ENCODE data around the gene NPEPPS. TPM values are rescaled to one million over a fixed set of nuclear protein-coding genes. Genes with fewer than 3 reads are reported as not detected.

Gene NPEPPS
- total RNA-seq, 1 experiment from 2014 or later, result 139 TPM

GRCh38 chr17:47630614-47631013 is 99.7 kb downstream of the NPEPPS start:
- Mint-ChIP-seq H3K27me3 (ENCODE audit: insufficient read depth, unreplicated experiment) (no peaks in the 10 kb centered on the region), H3K36me3 (ENCODE audit: insufficient read depth, unreplicated experiment) (peaks cover 4% of the 10 kb centered on the region), H3K27ac (ENCODE audit: unreplicated experiment) (no peak overlapping the region), H3K9me3 (ENCODE audit: unreplicated experiment) (no peaks in the 10 kb centered on the region), H3K4me3 (ENCODE audit: unreplicated experiment) (no peak overlapping the region), H3K4me1 (ENCODE audit: low read depth, unreplicated experiment) (no peaks in the 10 kb centered on the region)
- no peaks in the 10 kb centered on the region for H3K27me3 ChIP-seq (replicated peaks; ENCODE audit: control insufficient read depth, insufficient read depth, low read length)
- no TSS peak for BruUV-seq (replicated peaks)
- CTCF ChIA-PET, result interaction anchor here (1.4 kb wide), 1 partner anchor 13 kb away, joined by 3 read pairs; no protein-coding TSS in a partner anchor
- intact Hi-C loops (cut with micrococcal nuclease; ENCODE audit: unreplicated experiment), result no loop called here
- H3K9me3 ChIP-seq, result no peaks in the 10 kb centered on the region
- no peak overlapping the region for H3K4me3 ChIP-seq (ENCODE audit: low read depth, low read length)
- H3K36me3 ChIP-seq (ENCODE audit: control insufficient read depth, insufficient read depth, low read length), result no peaks in the 10 kb centered on the region
- no peak for DNase-seq
- no peak for TF ChIP-seq CTCF (IDR thresholded peaks at IDR 0.05; ENCODE audit: insufficient read depth in 1 of 2, low read depth in 1 of 2, low read length in 1 of 2, severe bottlenecking in 1 of 2, unreplicated experiment in 1 of 2)
- POLR2A ChIA-PET, result interaction anchor here (1.0 kb wide), 1 partner anchor 19 kb away, joined by 4 read pairs; the partner anchor contains the start of gene KPNB1
- H3K4me1 ChIP-seq, result no peaks in the 10 kb centered on the region

GRCh38 chr17:47632991-47633390 is 102.1 kb downstream of the NPEPPS start:
- Histone ChIP-seq H3K36me3 (ENCODE audit: control insufficient read depth, insufficient read depth, low read length) (no peaks in the 10 kb centered on the region), H3K9me3 (no peaks in the 10 kb centered on the region), H3K4me1 (no peaks in the 10 kb centered on the region), H3K4me3 (ENCODE audit: low read depth, low read length) (no peak overlapping the region), H3K27me3 (replicated peaks; ENCODE audit: control insufficient read depth, insufficient read depth, low read length) (no peaks in the 10 kb centered on the region)
- Mint-ChIP-seq H3K27ac (ENCODE audit: unreplicated experiment) (no peak overlapping the region), H3K4me3 (ENCODE audit: unreplicated experiment) (no peak overlapping the region), H3K9me3 (ENCODE audit: unreplicated experiment) (no peaks in the 10 kb centered on the region), H3K27me3 (ENCODE audit: insufficient read depth, unreplicated experiment) (no peaks in the 10 kb centered on the region), H3K4me1 (ENCODE audit: low read depth, unreplicated experiment) (no peaks in the 10 kb centered on the region), H3K36me3 (ENCODE audit: insufficient read depth, unreplicated experiment) (no peaks in the 10 kb centered on the region)
- ChIA-PET POLR2A (interaction anchor here (0.6 to 1.1 kb wide), 2 partner anchors 16 to 1294 kb away, joined by 3 to 8 read pairs; partner anchors contain the start of gene KPNB1), CTCF (interaction anchor here (0.6 kb wide), 1 partner anchor 100 kb away, joined by 4 read pairs; the partner anchor contains the start of gene TBX21)
- intact Hi-C loops (cut with micrococcal nuclease; ENCODE audit: unreplicated experiment), result no loop called here
- no peak for DNase-seq
- BruUV-seq (replicated peaks), result no TSS peak
- TF ChIP-seq CTCF (IDR thresholded peaks at IDR 0.05; ENCODE audit: insufficient read depth in 1 of 2, low read depth in 1 of 2, low read length in 1 of 2, severe bottlenecking in 1 of 2, unreplicated experiment in 1 of 2), result no peak

- no peak for DNase-seq
- POLR2A ChIA-PET, result interaction anchor here (1.6 kb wide), 1 partner anchor 15 kb away, joined by 5 read pairs; the partner anchor contains the start of gene KPNB1
- Mint-ChIP-seq H3K27me3 (ENCODE audit: insufficient read depth, unreplicated experiment) (no peaks in the 10 kb centered on the region), H3K36me3 (ENCODE audit: insufficient read depth, unreplicated experiment) (no peaks in the 10 kb centered on the region), H3K9me3 (ENCODE audit: unreplicated experiment) (no peaks in the 10 kb centered on the region), H3K4me3 (ENCODE audit: unreplicated experiment) (no peak overlapping the region), H3K27ac (ENCODE audit: unreplicated experiment) (no peak overlapping the region), H3K4me1 (ENCODE audit: low read depth, unreplicated experiment) (no peaks in the 10 kb centered on the region)
- Histone ChIP-seq H3K36me3 (ENCODE audit: control insufficient read depth, insufficient read depth, low read length) (no peaks in the 10 kb centered on the region), H3K4me1 (no peaks in the 10 kb centered on the region), H3K4me3 (ENCODE audit: low read depth, low read length) (no peak overlapping the region), H3K9me3 (no peaks in the 10 kb centered on the region), H3K27me3 (replicated peaks; ENCODE audit: control insufficient read depth, insufficient read depth, low read length) (no peaks in the 10 kb centered on the region)
- no peak for TF ChIP-seq CTCF (IDR thresholded peaks at IDR 0.05; ENCODE audit: insufficient read depth in 1 of 2, low read depth in 1 of 2, low read length in 1 of 2, severe bottlenecking in 1 of 2, unreplicated experiment in 1 of 2)
- intact Hi-C loops (cut with micrococcal nuclease; ENCODE audit: unreplicated experiment), result no loop called here
- CTCF ChIA-PET, result interaction anchor here (1.0 kb wide), 1 partner anchor 15 kb away, joined by 4 read pairs; no protein-coding TSS in a partner anchor
- no TSS peak for BruUV-seq (replicated peaks)
These were observed 103.1 kb downstream of the NPEPPS start for GRCh38 chr17:47633996-47634395.

Data from Caco-2 (cell line).